ENCODE measurements around the gene HLA-DOB.

DNA sequence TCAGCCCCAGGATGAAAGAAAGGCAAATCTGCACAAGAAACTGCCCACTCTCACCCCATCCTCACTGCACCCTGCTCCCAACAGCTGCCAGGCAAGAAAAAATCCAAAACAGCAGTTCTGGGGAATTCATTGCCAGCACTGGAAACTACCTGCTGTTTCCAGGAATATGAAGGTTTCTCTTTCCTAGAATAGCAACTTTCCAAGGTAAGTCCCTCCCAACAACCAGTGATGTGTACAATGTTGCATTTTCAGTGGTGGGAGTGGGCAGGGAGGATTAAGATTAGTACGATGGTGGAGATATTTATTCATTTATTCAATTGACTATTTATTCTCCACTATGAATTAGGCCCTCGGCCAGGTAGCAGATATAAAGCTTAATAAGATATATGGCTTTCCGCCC is 10.2 kb upstream of the HLA-DOB start:
- TF ChIP-seq, protein P1, sequence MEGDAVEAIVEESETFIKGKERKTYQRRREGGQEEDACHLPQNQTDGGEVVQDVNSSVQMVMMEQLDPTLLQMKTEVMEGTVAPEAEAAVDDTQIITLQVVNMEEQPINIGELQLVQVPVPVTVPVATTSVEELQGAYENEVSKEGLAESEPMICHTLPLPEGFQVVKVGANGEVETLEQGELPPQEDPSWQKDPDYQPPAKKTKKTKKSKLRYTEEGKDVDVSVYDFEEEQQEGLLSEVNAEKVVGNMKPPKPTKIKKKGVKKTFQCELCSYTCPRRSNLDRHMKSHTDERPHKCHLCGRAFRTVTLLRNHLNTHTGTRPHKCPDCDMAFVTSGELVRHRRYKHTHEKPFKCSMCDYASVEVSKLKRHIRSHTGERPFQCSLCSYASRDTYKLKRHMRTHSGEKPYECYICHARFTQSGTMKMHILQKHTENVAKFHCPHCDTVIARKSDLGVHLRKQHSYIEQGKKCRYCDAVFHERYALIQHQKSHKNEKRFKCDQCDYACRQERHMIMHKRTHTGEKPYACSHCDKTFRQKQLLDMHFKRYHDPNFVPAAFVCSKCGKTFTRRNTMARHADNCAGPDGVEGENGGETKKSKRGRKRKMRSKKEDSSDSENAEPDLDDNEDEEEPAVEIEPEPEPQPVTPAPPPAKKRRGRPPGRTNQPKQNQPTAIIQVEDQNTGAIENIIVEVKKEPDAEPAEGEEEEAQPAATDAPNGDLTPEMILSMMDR (conservative IDR thresholded peaks at IDR 0.05), result no peak
- TF ChIP-seq ZFX (IDR thresholded peaks at IDR 0.05), result no peak
